ENCODE data around the gene LARP1.
"Not testable (repeated sequence)": the region's sequence is repeated elsewhere in the genome, so short reads cannot be mapped to it uniquely, and the experiment has no call there.

Gene LARP1

DNA sequence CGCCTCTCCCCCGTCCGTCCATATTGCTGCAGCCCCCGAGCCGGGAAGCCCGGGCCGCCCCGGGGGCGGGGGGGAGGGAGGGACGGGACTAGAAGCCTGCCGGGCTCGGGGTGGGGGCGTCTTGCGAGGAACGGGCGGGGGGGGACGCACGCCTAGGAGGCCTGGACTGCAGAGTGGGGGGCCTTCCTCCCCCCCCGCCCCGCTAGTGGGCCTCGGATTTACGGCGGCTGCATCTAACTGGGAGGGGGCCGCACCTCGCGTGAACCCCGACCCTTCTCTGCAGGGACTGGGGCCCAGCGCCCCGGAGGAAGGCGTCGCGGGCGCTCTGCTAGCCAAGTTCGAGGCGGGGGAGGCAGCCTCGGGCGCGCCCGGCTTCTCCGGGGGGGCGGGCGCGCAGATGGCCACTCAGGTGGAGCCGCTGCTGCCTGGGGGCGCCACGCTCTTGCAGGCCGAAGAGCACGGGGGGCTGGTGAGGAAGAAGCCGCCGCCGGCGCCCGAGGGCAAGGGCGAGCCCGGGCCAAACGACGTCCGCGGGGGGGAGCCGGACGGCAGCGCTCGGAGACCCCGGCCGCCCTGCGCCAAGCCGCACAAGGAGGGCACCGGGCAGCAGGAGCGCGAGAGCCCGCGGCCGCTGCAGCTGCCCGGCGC, at the start of gene LARP1:
Gene LARP1 (plus strand): TSS at position 17 of the 648 bp plus-strand sequence. CDS start 381 bp downstream, at position 398.
- DNase-seq = peak in 1 of 2 experiments; percentile 35

DNA sequence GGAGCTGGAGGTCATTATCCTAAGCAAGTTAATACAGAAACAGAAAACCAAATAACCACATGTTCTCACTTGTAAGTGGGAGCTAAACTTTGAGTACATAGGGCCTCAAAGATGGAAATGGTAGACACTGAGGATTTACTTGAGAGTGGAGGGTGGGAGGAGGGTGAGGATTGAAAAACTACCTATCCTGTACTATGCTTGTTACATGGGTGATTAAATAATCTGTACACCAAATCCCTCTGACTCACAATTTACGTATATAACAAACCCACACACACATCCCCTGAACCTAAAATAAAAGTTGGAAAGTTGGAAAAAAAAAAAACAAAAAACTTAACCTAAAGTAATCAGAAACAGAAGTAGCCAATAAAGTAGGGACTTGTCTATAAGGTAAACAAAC, 48.8 kb upstream of the LARP1 start:
- no peak for DNase-seq

DNA sequence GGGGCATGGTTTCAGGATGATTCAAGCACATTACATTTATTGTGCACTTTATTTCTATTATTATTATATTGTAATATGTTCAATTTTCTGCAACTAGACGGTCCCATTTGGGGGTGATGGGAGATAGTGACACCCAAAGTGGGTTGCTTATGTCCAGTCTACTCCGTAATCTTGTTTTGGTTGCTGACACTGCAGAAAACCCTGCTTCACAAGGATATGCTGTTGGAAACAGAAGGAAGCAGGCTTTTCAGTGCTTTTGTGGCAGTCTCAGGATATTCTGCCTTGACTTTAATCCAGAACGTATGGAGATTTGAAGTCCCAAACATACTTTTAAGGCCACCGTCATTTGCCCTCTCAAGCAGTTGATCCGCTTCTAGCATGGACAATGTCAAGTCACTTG, 47.5 kb upstream of the LARP1 start:
- no peak for DNase-seq

DNA sequence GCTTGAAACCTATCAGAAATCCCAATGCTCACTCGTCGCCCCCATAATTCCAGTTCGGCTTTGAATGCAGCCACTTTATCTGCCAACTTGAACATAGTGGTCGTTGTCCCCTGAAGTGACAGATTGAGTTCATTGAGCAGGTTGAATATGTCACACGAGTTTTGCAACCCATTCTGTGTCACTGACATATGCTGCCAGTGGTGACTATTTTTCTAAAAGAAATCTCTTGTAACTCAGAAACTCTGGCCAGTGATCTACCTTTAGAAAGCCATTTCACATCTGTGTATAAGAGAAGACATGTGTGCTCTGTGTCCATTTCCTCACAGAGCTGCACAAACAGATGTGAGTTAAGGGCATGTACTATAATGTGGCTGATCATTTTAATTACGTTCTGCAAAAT, 47.0 kb upstream of the LARP1 start:
- no peak for DNase-seq

DNA sequence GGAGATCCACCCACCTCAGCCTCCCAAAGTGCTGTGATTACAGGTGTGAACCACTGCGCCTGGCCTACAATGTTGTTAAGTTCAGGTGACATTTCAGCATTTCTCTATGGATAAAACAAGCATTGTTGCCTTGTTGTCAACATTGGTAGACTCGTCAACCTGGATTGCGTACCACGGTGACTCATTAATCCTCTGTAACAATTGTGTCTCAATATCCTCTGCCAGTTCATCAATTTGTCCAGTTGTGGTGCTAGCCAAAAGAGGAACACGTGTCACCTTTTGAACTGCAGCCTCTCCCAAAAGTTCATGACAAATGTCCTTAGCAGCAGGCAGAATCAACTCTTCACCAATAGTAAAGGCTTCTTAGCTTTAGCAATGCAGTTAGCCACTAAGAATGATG, 46.3 kb upstream of the LARP1 start:
- no peak for DNase-seq

DNA sequence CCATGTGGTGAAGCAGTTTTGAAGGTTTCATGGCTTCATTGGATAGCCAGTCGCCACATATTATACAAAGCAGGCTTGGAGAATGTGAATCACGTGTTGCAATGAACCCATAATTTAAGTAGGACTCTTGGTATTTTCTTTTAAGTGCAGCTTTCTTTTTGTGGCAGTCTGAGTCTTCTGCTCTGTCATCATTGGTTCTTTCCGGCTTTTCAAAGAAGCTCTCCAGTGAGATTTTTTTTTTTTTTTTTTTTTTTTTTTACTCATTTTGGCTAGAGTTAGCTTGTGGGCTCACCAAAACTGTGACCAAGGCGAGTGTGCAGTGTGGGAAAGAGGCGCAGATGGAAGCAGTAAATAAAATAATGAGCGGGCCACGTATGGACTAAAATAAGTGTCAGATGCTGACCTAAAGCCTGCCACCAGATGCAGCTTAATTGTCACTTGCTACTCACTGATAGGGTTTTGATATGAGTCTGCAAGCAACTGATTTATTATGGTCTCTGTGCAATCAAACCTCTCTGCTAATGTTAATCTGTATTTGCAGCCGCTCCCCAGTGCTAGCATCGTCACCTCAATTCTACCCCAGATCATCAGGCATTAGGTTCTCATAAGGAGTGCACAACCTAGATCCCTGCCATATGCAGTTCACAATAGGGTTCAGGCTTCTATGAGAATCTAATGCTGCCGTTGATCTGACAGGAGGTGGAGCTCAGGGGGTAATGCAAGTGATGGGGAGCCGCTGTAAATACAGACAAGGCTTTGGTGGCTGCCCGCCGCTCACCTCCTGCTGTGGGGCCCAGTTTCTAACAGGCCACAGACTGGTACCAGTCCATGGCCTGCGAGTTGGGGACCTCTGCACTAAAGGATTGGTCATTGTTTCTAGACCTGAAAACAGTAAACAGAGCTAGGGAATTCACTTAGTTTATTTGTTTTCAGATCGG, 45.5 kb upstream of the LARP1 start:
- DNase-seq = no peak

DNA sequence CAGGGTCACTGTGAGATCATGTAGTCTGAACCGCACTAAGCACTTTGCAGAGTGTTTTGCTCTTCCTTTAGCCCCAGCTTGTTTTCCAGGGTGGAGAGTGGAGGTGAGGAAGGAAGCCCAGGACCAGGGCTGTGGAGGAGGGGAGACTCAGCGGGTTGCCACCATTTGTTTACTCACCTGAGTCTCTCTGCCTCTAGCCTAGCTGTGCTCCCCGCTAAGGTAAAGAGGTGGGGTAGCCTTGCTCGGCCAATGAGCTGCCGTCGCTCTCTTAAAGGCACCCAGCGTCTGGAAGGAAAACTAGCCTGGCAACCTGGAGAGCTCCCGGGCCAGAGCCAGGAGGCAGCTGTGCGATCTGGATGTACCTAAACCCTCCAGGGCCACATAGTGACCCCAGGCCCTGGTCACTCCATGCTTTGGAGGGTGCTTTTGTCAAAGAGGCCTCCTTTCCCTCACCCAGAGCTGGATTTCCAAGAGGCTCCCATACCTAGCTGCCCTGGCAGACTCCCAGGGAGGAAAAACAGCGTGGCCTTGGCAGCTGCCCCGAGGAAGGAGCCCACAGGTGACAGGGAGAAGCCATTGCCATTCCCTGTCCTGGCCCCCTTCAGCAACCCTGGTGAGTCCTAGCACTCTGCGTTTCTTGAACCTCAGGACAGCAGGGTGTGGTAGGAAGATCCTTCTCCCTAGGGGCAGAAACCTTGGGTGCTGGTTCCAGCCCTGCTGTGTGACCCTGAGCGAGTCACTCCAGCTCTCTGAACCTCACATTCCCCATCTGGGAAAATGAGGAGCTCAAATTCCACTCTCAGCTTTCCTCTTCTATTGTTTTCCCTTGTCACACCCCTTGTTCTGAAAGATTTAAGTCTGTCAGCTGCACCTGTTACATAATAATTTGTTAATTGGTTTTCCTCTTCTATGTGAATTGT, 42.4 kb upstream of the LARP1 start:
- no peak for DNase-seq

DNA sequence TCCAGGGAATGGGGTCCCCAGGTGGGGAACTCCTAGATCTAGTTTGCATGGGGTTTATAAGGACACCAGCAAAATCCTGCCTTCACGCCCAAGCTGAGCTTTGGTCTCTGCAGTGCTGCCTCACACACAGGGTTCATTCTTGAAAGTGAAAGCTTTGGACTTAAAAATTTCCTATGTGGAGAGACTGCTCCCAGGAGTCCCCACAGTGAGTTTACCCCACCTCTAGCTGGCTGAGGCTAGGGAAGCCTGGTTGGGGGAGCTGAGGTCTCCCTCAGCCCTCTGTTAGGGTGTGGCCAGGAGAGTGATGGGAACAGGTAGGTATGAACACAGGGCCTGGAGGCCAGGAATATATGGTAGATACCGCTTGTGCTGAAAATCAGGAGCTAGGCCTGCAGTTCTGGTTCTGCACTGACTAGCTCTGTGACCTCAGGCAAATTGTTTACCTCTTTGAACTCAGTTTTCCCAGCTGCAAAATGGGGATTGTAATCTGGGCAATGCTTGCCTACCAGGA, 41.5 kb upstream of the LARP1 start:
- DNase-seq = no peak

DNA sequence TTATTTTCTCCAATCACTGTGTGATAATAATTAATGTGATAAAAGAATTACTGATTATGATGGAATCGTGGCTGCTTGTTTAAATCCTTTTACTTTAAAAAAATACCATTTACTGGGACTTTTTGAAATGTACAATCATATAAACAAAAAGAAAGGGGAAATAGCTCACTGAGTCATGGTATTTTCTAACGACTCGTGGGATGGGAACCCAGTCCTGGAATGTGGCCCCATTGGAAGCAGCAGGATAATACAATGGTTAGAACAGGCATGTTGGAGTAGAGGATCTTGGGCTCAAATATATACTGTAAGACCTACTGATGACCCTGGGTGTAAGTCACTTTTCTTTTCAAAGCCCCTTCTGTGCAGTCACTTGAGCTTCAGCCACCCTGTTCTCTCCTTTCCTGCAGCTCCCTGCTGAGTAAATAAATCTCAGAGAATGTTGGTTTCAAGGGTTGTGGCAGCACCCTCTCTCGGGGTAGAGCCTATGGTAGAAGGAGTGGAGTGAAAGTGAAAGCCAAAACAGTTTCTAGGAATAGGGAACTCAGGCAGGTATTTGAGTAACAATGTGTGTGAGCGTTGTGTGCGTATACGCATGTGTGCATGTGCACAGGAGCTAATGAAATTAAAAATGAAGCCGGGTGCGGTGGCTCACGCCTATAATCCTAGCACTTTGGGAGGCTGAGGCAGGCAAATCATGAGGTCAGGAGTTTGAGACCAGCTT, 40.8 kb upstream of the LARP1 start:
- DNase-seq = no peak

DNA sequence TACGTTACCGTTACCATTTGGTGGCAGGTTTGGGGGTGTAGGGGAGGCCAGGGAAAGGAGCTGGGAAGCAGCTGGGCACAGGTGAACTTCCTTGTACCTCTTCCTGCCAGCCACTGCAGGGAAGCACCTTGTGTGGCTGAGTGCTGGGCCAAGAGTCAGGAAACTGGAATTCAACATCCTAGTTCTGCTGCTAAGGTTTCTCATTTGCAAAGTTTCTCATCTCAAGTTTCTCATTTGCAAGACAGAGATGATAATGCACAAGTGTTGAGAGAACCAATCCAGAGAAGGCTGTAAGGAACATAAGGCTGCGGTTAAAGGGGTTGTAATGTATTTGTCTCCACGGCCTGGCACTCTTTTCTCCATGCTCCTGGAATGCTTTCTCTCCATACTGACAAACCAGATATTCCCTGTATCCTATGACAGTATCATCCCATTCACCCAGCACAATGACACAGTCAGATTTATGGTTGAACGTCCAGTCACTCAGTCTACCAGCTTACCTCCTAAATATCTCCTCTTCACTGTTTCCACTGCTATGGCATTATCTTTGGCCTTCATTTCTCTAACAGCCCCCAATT, 33.6 kb upstream of the LARP1 start:
- no peak for DNase-seq

DNA sequence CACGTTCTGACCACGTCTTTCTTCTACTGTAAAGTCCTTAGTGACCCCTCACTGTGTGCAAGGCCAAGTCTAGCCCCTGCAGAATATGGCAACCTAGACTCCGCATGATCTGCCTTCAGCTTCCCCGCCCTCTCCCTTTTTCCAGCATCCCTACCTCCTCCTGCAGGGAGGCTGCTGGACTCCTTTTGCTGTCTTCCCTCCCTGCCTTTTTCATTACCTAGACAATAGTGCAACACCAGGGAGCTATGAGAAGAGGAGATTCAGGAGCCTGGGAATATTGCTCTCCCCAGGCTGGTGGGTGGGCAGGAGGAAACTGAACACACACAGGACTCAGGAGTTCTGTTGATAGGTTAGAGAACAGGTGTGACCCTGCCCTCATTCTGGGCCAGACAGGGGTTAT, 33.1 kb upstream of the LARP1 start:
- DNase-seq = no peak

DNA sequence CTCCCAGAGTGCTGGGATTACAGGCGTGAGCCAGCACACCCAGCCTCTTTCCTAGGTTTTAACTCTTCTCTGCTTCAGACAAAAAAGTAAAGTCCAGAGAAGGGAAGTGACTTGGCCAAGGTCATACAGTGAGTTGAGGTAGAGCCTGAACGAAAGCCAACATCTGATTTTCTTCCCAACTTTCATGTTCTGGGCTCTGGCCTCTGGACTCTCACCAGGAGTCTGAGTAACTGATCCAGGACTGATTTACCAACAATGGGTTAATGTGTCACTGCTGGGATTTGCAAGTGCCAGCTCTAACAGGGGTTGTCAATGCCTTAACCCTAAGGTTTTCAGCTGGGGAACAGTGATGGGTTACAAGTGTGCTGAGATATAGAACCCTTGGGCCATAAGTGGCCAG, 32.2 kb upstream of the LARP1 start:
- no peak for DNase-seq

DNA sequence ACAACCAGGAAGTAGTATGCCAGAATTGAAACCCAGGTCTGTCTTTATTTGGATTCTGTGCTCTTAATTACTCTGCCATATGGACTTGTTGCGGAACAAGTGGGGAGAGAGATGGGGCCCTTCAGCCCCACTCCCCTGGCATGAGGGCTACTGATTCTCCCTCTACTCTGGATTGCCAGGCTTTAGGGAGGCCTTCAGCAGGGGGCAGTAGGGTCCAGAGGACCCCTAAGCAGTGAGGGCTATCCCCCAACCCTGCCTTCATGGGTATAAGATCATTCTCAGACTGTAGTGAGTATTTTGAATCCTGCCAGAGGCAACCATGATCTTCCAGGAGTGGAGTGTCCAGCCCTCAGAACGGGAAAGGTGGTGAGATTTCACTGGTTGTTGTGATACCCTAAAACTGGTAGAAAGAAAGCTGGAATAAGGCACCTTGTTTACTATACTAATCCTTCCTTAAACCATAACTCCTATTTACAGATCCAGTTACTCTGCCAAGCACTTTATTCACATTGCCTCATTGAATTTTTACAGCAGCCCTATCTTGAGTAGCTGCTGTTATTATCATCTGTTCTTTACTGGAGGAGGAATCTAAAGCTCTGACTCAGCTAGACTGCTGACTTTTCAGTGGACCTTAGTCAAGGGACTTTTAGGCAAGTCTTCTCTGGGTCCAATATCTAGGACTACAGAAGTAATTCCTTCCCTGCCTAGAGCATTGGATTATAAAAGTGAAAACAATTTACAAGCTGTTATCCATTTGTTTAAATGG, 31.3 kb upstream of the LARP1 start:
- DNase-seq = no peak

DNA sequence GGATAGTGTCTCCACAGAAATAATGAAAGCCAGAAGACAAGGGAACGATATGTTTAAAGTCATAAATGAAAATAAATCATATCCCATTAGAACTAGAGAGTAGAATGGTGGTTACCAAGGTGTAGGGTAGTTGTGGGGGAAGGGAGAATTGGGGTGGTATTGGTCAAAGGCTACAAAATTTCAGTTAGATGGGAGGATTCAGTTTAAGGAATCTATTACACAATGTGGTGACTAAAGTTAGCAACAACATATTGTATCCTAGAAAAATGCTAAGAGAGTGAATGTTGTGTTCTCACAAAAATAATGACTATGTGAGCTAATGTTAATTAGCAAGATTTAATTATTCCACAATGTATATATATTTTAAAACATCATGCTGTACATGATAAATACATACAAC, 27.8 kb upstream of the LARP1 start:
- DNase-seq = no peak

DNA sequence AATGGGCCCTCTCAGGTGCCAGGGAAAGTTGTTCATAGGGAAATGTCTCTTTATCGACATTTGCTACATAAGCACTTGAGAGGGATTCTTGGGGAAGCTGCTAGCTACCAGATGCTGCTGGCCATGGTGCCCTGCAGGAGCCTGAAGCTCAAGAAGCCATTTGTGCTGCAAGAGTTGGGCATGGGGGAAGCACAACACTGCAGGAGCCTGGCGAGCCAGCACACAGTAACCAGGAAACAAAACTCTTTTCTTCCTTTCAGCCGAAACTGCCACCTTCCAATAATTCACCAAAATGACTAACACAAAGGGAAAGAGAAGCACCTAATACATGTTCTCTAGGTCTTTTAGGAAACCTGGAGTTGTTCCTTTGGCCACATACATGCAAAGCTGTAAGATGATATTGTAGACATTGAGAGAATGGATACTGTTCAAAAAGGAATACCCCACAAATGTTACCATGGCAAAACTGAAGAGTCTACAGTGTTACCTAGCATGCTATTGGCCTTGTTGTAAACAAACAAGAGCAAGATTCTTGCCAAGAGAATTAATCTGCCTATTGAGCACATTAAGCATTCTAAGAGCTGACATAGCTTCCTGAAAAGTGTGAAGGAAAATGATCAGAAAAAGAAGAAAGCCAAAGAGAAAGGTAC, 26.1 kb upstream of the LARP1 start:
- no peak for DNase-seq

DNA sequence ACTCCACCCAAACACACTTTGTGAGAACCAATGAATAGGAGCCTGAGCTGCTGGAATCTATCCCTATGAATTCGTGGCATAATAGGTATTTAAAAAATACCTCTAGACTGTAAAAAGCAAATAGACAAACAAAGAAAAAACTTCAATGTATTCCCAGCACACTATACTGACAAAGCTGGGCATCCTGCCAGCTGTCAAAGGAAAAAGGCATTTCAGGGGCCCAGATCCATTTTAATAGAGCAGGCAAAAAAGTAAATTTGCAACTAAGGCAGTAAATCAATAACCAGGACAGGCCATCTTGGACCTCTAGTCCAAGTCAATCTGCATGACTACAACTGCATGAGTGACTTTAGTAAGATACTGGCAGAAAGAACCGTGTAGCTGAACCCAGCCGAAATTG, 25.6 kb upstream of the LARP1 start:
- no peak for DNase-seq

DNA sequence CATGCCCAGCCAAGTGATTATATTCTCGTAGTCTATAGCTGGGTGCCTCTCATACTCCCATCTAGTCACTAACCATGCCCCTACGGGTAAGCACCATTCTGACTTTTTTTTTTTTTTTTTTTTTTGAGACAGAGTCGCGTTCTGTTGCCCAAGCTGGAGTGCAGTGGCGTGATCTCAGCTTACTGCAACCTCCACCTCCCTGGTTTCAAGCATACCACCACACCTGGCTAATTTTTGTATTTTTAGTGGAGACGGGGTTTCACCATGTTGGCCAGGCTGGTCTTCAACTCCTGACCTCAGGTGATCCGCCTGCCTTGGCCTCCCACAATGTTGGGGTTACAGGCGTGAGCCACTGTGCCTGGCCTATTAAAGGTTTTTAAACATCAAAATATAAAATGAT, 24.4 kb upstream of the LARP1 start:
- DNase-seq = not testable (repeated sequence)

DNA sequence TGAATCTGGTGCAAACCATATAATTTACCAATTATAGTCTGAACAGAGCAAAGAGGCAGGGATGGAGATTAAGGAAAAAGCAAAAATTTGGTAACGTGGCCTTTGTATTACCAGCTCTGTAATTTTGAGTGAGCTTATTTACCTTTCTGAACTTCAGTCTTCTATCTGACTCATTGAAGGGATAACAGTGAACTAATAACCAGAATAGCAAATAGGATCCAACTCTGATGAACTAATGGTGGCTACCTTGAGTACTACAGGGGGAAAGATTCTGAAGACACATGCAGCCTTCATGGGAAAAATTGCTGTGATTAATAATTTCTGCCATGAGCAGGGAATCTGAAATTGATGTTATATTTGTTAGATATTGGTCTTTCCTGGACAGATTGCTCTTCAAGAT, 23.0 kb upstream of the LARP1 start:
- DNase-seq = no peak

DNA sequence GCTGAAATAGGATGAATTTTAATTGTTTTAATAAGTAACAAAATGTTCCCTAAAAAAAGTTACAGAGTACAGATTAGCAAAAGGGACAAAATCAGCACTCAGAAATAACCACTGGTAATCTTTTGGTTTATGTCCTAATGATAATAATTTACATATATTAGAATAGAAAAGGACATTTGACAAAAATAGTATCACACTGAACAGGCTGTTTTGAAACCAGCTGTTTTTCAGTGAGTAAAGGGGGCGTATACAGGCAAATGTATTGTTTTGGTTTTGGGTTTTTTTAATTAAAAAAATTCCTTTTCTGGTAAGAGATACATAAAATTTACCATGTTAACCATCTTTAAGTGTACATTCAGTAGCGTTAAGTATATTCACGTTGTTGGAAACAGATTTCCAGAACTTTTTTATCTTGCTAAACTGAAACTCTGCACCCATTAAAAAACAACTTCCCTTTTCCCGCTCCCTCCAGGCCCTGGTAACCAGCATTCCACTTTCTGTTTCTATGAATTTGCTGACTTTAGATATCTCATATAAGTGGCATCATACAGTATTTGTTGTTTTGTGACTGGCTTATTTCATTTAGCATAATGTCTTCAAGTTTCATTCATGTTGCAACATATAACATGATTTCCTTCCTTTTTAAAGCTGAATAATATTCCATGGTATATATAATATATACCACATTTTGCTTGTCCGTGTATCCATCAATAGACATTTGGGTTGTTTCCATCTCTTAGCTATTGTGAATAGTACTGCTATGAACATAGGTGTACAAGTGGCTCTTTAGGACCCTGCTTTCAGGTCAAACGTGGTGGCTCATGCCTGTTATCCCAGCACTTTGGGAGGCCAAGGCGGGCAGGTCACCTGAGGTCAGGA, 20.6 kb upstream of the LARP1 start:
- DNase-seq = no peak

DNA sequence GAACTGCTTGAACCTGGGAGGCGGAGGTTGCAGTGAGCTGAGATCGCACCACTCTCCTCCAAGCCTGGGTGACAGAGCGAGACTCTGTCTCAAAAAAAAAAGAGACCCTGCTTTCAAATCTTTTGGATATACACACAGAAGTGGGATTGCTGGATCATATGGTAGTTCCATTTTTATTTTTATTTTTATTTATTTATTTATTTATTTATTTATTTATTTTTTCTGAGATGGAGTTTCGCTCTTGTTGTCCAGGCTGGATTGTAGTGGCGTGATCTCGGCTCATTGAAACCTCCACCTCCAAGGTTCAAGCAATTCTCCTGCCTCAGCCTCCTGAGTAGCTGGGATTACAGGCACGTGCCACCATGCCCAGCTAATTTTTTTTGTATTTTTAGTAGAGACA, 19.8 kb upstream of the LARP1 start:
- DNase-seq = not testable (repeated sequence)

Measured in NCI-H1930 (cell line).